Neural progenitor cell (in vitro differentiated cells): ENCODE measurements around the gene RNF126.

ENCODE experiments used
- EZH2 ChIP-seq: fragments of 200-600 bp; sonication (generic); IDR thresholded peaks from 2 replicates; pipeline ENCODE4 v1.6.1; 2017; ENCODE audit warnings: antibody characterized with exemption, mild to moderate bottlenecking, moderate library complexity
- TF ChIP-seq, protein P1 (sequence below): fragments of 200-600 bp; sonication (generic); IDR thresholded peaks from 2 replicates; pipeline ENCODE4 v1.5.1; 2017; ENCODE audit warnings: antibody characterized with exemption, mild to moderate bottlenecking

DNA sequence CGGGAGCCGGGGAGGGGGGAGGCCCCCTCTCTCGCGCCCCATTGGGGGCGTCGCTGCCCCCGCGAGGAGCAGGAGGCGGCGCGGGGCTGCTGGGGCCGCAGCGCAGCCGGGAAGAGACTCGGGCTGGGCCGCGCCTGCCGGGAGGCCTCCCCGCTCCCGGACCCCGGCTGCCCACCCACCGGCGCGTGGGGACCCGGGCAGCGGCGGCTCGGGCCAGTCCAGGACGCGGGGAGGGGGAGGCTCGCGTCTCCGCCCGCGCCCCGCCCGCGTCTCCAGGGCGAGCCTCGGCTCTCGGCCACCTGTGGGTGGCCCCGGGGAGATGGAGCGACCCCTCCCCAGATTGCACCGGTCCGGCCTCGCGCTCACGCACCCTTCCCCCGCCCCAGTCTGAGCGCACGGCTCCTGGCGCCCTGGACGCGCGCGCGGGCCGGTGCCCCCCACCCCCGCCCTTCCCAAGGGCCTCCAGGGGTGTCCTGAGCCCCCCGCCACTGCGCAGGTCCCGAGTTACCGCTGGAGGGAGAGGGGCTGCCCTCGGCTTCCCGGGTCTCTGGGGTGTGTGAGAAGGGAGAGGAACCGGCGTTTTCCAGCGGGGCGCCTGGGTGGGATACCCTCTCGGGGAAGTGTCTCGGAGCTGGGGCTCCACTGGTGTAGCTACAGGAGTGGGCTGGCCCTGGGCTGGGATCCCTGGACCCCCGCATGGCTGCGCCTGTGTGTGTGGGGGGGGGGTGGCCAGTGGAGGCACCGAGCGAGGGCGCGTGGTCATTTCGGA lies 46.4 kb upstream of the RNF126 start:
- TF ChIP-seq, protein P1, sequence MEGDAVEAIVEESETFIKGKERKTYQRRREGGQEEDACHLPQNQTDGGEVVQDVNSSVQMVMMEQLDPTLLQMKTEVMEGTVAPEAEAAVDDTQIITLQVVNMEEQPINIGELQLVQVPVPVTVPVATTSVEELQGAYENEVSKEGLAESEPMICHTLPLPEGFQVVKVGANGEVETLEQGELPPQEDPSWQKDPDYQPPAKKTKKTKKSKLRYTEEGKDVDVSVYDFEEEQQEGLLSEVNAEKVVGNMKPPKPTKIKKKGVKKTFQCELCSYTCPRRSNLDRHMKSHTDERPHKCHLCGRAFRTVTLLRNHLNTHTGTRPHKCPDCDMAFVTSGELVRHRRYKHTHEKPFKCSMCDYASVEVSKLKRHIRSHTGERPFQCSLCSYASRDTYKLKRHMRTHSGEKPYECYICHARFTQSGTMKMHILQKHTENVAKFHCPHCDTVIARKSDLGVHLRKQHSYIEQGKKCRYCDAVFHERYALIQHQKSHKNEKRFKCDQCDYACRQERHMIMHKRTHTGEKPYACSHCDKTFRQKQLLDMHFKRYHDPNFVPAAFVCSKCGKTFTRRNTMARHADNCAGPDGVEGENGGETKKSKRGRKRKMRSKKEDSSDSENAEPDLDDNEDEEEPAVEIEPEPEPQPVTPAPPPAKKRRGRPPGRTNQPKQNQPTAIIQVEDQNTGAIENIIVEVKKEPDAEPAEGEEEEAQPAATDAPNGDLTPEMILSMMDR = peak; percentile 3
- TF ChIP-seq EZH2 = no peak
